ENCODE data around the gene MMP25.

MMP25 gene

GRCh38 chr16:3095869-3096268, 49.5 kb downstream of the MMP25 start:
- DNase-seq (ENCODE audit: low read depth), result no peak

- no peak for DNase-seq (ENCODE audit: low read depth)
Measured at GRCh38 chr16:3096362-3096761, 50.0 kb downstream of the MMP25 start.

DNA sequence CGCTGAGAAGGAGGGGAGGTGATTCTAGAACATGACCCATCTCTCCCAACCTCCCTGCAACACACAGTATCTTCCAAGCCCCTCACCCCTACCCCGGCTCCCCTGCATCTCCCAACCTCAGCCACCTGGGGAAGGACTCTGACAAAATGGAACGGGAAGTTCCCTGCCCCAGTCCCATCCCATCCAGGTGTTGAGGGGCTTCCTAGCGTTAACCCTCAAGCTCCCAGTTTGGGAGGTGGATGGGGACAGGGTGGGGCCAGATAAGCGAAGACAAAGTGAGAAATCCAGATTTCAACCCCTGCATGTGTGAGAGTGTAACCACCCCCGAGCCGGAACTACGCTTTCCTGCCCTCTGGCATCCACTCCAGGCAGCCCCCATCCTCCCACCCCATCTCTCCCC, 50.9 kb downstream of the MMP25 start:
- DNase-seq (ENCODE audit: low read depth), result no peak

DNA sequence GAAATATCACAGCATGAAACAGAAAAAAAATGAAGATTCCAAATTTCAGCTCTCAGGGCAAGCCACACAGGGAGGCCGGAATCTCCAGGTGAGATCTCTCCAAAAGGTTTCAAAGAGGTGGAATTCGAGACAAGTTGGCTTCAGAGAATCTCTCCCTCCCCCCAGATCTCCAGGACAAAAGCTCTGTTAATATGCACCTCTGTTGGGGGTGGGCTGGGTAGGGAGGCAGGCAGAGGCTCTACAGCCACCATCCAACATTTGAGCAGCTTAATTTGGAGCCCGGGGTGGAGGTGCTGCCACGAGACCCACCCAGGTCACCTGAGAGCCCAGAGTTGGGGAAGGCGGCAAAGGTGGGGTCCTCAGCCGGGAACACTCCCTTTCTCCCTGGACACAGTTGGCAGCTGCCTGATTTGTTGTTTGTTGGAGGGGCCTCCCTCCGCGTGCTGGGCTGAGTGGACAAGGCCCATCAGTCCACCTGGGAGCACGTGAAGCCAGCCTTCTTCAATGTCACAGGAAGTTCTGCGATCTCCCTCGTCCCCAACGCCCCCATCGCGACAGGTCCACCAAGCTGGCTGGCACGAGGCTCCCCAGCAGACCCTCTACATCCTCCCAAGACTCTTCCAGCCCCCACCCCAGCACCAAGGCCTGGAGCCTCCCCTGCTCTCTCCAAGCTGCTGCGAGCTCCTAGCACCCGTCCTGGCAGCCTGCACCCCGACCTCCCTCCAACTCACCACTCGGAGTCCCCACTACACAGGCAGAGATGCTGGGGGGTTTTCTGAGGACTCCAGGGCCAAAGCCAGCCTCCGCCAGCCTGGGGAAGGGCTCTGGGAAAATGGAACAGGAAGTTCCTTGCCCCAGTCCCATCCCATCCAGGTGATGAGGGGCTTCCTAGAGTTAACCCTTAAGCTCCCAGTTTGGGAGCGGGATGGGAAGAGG, 52.4 kb downstream of the MMP25 start, which contains the start of gene ZSCAN10:
Gene ZSCAN10 (minus strand): TSS at position 836 of the 936 bp plus-strand sequence. CDS start 6,357 bp downstream, outside the sequence.
- no peak for DNase-seq (ENCODE audit: low read depth)

DNA sequence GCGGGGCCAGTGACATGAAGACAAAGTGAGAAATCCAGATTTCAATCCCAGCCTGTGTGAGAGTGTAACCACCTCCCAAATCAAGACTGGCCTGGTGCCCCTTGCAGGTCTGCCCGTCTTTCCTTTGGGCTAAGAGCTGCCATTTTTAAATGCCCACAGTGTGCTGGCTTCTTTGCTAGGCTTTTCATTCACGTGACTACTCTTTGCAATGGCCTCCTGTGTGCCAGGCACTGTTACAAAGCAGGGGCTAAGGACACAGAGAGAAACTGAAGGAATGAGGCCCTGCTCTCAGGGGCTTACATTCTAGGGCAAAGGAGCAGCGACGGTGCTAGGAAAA, 53.0 kb downstream of the MMP25 start:
- no peak for DNase-seq (ENCODE audit: low read depth)

DNA sequence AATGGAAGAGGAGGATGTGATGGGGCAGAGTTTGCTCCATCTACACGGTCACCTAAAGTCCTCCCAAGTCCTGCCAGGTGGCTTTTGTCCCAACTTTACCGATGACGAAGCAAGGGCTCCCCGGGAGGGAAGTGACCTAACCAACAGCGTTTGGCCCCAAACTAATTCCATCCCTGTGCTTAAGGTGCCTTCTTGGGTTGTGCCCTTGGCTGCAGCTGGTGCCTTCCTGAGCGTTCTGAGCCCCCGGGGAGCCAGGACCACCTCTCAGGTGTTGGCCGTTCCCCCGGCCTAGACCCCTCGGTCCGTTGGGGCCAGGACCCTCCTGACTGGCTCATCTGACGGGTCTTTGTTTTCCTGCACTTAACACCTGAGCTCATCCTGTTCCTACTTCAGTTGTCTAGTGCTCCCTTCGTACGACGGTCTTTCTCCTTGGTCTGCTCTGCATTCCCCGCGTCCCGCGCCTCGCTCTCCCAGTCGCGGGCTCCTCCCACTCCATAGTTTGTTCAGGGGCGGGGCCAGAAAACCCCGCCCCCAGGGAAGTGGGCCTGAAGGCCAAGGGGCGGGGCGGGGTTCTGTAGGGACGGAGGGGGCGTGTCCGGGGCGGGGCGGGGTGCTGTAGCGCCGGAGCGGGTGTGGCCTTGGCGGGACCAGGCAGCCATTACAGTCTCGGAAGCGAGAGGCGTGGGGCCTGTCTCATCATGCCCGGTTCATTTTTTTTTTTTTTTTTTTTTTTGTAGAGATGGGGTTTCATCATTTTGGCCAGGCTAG, 53.6 kb downstream of the MMP25 start:
- peak; percentile 86 for DNase-seq (ENCODE audit: low read depth)

- DNase-seq (ENCODE audit: low read depth), result peak; percentile 30
Measured at GRCh38 chr16:3101018-3101840, 54.9 kb downstream of the MMP25 start.

DNA sequence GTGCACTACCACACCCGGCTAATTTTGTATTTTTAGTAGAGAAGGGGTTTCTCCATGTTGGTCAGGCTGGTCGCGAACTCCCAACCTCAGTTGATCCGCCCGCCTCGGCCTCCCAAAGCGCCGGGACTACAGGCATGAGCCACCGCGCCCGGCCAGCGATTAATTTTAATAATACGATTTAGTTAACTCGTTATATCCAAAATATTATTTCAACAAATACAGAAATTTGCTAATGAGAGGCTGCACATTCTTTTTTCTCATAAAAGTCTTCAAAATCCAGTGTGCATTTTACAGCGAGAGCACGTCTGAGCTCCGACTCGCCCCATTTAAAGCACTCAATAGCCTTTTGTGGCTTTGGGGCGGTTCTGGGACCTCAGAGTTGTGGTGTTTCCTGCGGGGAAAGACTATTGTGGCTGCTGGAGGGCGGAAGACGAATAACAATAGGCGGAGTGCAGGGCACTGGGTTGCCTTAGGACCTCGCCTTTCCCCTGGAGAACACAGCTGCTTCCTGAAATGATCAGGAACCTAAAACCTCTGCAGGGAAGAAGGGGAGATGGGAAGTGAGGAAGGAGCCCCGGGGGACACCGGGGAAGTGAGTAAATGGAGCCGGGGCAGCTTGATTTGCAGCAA, 55.6 kb downstream of the MMP25 start:
- DNase-seq (ENCODE audit: low read depth), result no peak

- DNase-seq (ENCODE audit: low read depth), result peak; percentile 86
Measured at GRCh38 chr16:3106205-3106928, 60.0 kb downstream of the MMP25 start.

Measured in iris pigment epithelial cell (primary cell).